WTC11 (cell line): ENCODE data around the gene TRIM40. TPM values are rescaled to one million over a fixed set of nuclear protein-coding genes. Genes with fewer than 3 reads are reported as not detected.

ENCODE experiments used
- ATAC-seq: fragments of 200-7000 bp; cut with Tn5 transposase; 2 replicates; pipeline ENCODE4 v1.10.0; 2021; ENCODE audit warnings: mild to moderate bottlenecking, moderate library complexity
- CTCF ChIA-PET: fragments of 300-600 bp; sonication (Branson Sonifier 250); formaldehyde crosslinking; loops from one replicate; lab custom pipeline; 2021; ENCODE audit warnings: antibody characterized with exemption; lab: Charles Lee
- POLR2A ChIA-PET: fragments of 350-600 bp; sonication (Branson Sonifier 250); formaldehyde crosslinking; loops from one replicate; lab custom pipeline; 2021; ENCODE audit warnings: antibody characterized with exemption; lab: Charles Lee
- DNase-seq: peaks from one replicate; pipeline ENCODE4 v3.0.0; 2021; ENCODE audit warnings: low spot score
- H3K27ac Mint-ChIP-seq: 2 replicates; pipeline ENCODE4 v1.8.0; 2021; ENCODE audit warnings: mixed read lengths
- H3K27me3 Mint-ChIP-seq: 2 replicates; pipeline ENCODE4 v1.8.0; 2021; ENCODE audit warnings: low read depth, mild to moderate bottlenecking, moderate library complexity, mixed read lengths
- H3K36me3 Mint-ChIP-seq: 2 replicates; pipeline ENCODE4 v1.8.0; 2021; ENCODE audit warnings: mixed read lengths
- H3K4me1 Mint-ChIP-seq: 2 replicates; pipeline ENCODE4 v1.8.0; 2022; ENCODE audit warnings: mixed read lengths
- H3K4me3 Mint-ChIP-seq: 2 replicates; pipeline ENCODE4 v1.8.0; 2021; ENCODE audit warnings: mild to moderate bottlenecking, moderate library complexity, mixed read lengths
- H3K9me3 Mint-ChIP-seq: 2 replicates; pipeline ENCODE4 v1.8.0; 2021; ENCODE audit warnings: mixed read lengths
- ELF4 ChIP-seq: sonication (generic); formaldehyde crosslinking; IDR thresholded peaks from 2 replicates; pipeline ENCODE4 v1.8.1; 2022; ENCODE audit warnings: low read depth, mild to moderate bottlenecking, moderate library complexity, missing genetic modification reagents
- ESRRA ChIP-seq: sonication (generic); formaldehyde crosslinking; IDR thresholded peaks from 2 replicates; pipeline ENCODE4 v1.8.1; 2022; ENCODE audit warnings: mild to moderate bottlenecking, missing genetic modification reagents, borderline replicate concordance
- HMGXB4 ChIP-seq: sonication (generic); formaldehyde crosslinking; IDR thresholded peaks from 2 replicates; pipeline ENCODE4 v1.8.1; 2023; ENCODE audit warnings: mild to moderate bottlenecking, moderate library complexity, missing genetic modification reagents
- JUN ChIP-seq: sonication (generic); formaldehyde crosslinking; IDR thresholded peaks from 2 replicates; pipeline ENCODE4 v1.8.0; 2023; ENCODE audit warnings: mild to moderate bottlenecking, missing genetic modification reagents
- MYBL2 ChIP-seq: sonication (generic); formaldehyde crosslinking; IDR thresholded peaks from 2 replicates; pipeline ENCODE4 v1.8.1; 2023; ENCODE audit warnings: mild to moderate bottlenecking, moderate library complexity, missing genetic modification reagents
- NR3C1 ChIP-seq: sonication (generic); formaldehyde crosslinking; conservative IDR thresholded peaks from 2 replicates; pipeline ENCODE4 v1.8.1; 2023; ENCODE audit warnings: low read depth, mild to moderate bottlenecking, missing genetic modification reagents
- RELA ChIP-seq: sonication (generic); formaldehyde crosslinking; IDR thresholded peaks from 2 replicates; pipeline ENCODE4 v1.8.1; 2022; ENCODE audit warnings: missing genetic modification reagents, mild to moderate bottlenecking, borderline replicate concordance
- SMAD4 ChIP-seq: sonication (generic); formaldehyde crosslinking; IDR thresholded peaks from 2 replicates; pipeline ENCODE4 v1.8.0; 2022; ENCODE audit warnings: mild to moderate bottlenecking, missing genetic modification reagents
- ZNF232 ChIP-seq: sonication (generic); formaldehyde crosslinking; IDR thresholded peaks from 2 replicates; pipeline ENCODE4 v1.8.0; 2022; ENCODE audit warnings: mild to moderate bottlenecking, missing genetic modification reagents
- total RNA-seq: library from RNA; stranded (reverse); gene quantifications from 3 replicates; pipeline ENCODE4 v1.2.3, GENCODE V29; 2021
- TF ChIP-seq, protein P1 (sequence below): fragments of 250-450 bp; sonication (Bioruptor Pico); IDR thresholded peaks from 2 replicates; pipeline ENCODE4 v1.9.0; 2021; ENCODE audit warnings: moderate library complexity, mild to moderate bottlenecking, inconsistent platforms, borderline replicate concordance
- TF ChIP-seq, protein P2 (sequence below): sonication (generic); formaldehyde crosslinking; IDR thresholded peaks from 2 replicates; pipeline ENCODE4 v1.8.1; 2023; ENCODE audit warnings: mild to moderate bottlenecking, missing genetic modification reagents
- TF ChIP-seq, protein P3 (sequence below): sonication (generic); formaldehyde crosslinking; IDR thresholded peaks from 2 replicates; pipeline ENCODE4 v1.8.0; 2022; ENCODE audit warnings: mild to moderate bottlenecking, missing genetic modification reagents
- TF ChIP-seq, protein P4 (sequence below): sonication (generic); formaldehyde crosslinking; conservative IDR thresholded peaks from 2 replicates; pipeline ENCODE4 v1.8.1; 2023; ENCODE audit warnings: mild to moderate bottlenecking, low read depth, missing genetic modification reagents, moderate library complexity

Gene TRIM40
- total RNA-seq, 1 experiment from 2014 or later = not detected

DNA sequence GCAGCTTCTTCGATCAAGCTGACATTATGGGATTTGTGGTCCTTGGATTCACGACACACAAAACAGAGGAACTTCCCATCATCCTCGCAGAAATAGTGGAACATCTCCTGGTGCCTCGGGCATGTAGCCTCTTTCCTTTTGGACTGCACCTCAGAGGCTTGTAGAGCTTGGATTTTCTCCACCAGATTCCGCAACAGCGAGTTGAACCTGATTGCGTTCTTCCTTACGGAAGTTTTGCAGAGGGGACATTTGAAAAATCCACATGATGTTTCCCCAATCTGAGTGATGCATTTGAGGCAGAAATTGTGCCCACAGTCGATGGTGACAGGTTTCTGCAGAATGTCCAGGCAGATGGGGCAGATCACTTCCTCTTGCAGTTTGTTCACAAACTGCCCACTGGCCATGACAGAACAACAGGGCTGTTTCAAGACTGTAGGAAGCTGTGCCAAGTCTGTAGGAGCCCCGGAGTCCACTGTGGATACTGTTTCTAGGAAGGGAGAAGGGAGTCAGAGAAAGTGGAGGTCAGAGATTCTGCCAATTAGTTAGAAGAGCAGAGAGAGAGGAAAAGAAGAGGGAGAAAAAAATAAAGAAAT is 23.4 kb upstream of the TRIM40 start:
- no peak overlapping the region for H3K4me3 Mint-ChIP-seq
- no peak for ATAC-seq

DNA sequence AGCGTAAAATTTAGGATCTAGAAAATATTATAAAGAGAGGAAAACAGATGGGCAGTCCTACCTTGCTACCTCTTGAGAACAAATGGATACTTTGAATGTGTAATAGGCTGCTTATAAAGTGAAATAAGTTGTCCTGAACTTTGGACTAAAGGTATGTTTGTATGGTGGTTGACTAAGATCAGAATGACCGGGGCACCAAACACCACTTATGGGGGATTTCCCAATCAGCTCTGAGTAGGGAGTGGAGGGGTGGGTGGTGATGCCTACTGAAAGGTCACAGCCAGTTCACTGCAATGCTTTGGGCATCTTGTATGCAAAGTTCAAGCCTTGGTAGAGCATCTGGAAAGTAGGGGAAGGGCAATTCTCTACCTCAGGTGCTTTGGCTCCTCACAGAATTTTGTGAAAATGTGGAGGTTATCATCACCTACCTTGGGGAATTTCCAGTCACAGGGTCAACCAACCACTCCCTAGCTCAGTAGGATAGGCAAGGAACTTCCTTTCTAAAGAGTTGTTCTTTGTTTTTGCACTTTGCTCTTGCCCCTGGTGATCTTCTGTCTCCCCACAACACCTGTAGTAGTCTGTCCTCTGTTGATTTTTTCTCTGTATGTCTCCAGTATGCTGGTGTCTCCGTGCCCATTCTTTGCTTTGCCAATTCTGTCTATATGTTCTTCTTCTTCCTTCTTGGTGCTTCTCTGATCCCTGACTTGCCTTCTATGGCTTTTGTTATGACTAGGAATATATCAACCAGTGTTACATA is 22.8 kb upstream of the TRIM40 start, which contains the start of gene TRIM31:
Gene TRIM31, minus strand, starts transcription at position 88 of the 757 bp plus-strand sequence. CDS start 285 bp downstream, outside the sequence.
- TF ChIP-seq NR3C1 (CRISPR knock-in tag) = no peak
- TF ChIP-seq JUN (CRISPR knock-in tag) = no peak
- TF ChIP-seq ELF4 (CRISPR knock-in tag) = no peak
- TF ChIP-seq, protein P1, sequence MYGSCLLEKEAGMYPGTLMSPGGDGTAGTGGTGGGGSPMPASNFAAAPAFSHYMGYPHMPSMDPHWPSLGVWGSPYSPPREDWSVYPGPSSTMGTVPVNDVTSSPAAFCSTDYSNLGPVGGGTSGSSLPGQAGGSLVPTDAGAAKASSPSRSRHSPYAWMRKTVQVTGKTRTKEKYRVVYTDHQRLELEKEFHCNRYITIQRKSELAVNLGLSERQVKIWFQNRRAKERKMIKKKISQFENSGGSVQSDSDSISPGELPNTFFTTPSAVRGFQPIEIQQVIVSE = no peak
- no peak for TF ChIP-seq ZNF232
- no peak for TF ChIP-seq HMGXB4 (CRISPR knock-in tag)
- TF ChIP-seq, protein P2, sequence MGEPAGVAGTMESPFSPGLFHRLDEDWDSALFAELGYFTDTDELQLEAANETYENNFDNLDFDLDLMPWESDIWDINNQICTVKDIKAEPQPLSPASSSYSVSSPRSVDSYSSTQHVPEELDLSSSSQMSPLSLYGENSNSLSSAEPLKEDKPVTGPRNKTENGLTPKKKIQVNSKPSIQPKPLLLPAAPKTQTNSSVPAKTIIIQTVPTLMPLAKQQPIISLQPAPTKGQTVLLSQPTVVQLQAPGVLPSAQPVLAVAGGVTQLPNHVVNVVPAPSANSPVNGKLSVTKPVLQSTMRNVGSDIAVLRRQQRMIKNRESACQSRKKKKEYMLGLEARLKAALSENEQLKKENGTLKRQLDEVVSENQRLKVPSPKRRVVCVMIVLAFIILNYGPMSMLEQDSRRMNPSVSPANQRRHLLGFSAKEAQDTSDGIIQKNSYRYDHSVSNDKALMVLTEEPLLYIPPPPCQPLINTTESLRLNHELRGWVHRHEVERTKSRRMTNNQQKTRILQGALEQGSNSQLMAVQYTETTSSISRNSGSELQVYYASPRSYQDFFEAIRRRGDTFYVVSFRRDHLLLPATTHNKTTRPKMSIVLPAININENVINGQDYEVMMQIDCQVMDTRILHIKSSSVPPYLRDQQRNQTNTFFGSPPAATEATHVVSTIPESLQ = no peak
- TF ChIP-seq RELA = no peak
- Mint-ChIP-seq H3K4me1 (no peaks in the 10 kb centered on the region), H3K27ac (no peak within 1 kb of the TSS), H3K27me3 (peaks cover 62% of the 10 kb centered on the region), H3K36me3 (no peaks in the 10 kb centered on the region), H3K4me3 (no peak within 1 kb of the TSS), H3K9me3 (no peaks in the 10 kb centered on the region)
- DNase-seq (no peak), ATAC-seq (no peak)
- ChIA-PET CTCF (interaction anchor here (0.9 to 1.6 kb wide), 3 partner anchors 10 to 18 kb away, joined by 4 to 6 read pairs (median 5); no protein-coding TSS in a partner anchor), POLR2A (no interaction called here)

More for the DNA sequence above, 23.4 kb upstream of the TRIM40 start:
- H3K9me3 Mint-ChIP-seq = no peaks in the 10 kb centered on the region
- no peaks in the 10 kb centered on the region for H3K4me1 Mint-ChIP-seq
- TF ChIP-seq SMAD4 (CRISPR knock-in tag) (no peak), ESRRA (CRISPR knock-in tag) (no peak), RELA (no peak), MYBL2 (no peak)
- TF ChIP-seq, protein P3, sequence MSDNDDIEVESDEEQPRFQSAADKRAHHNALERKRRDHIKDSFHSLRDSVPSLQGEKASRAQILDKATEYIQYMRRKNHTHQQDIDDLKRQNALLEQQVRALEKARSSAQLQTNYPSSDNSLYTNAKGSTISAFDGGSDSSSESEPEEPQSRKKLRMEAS (CRISPR knock-in tag) = no peak
- TF ChIP-seq, protein P4, sequence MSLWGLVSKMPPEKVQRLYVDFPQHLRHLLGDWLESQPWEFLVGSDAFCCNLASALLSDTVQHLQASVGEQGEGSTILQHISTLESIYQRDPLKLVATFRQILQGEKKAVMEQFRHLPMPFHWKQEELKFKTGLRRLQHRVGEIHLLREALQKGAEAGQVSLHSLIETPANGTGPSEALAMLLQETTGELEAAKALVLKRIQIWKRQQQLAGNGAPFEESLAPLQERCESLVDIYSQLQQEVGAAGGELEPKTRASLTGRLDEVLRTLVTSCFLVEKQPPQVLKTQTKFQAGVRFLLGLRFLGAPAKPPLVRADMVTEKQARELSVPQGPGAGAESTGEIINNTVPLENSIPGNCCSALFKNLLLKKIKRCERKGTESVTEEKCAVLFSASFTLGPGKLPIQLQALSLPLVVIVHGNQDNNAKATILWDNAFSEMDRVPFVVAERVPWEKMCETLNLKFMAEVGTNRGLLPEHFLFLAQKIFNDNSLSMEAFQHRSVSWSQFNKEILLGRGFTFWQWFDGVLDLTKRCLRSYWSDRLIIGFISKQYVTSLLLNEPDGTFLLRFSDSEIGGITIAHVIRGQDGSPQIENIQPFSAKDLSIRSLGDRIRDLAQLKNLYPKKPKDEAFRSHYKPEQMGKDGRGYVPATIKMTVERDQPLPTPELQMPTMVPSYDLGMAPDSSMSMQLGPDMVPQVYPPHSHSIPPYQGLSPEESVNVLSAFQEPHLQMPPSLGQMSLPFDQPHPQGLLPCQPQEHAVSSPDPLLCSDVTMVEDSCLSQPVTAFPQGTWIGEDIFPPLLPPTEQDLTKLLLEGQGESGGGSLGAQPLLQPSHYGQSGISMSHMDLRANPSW (CRISPR knock-in tag) = no peak
- TF ChIP-seq, all 79 proteins: peak for 0
- ChIA-PET POLR2A (no interaction called here), CTCF (interaction anchor here (1.3 to 1.6 kb wide), 3 partner anchors 9 to 19 kb away, joined by 4 to 8 read pairs (median 5); no protein-coding TSS in a partner anchor)
- H3K27ac Mint-ChIP-seq = no peak overlapping the region
- no peaks in the 10 kb centered on the region for H3K36me3 Mint-ChIP-seq
- H3K27me3 Mint-ChIP-seq = peaks cover 69% of the 10 kb centered on the region
- no peak for DNase-seq
